Upper lobe of left lung (tissue), 6 donors: Measurements from ENCODE around the gene HCCS. TPM values are rescaled to one million over a fixed set of nuclear protein-coding genes. Genes with fewer than 3 reads are reported as not detected.

ENCODE experiments used
- ATAC-seq, 2 donors: fragments of 200-7000 bp; cut with Tn5 transposase; one replicate each; pipeline ENCODE4 v1.9.1; 2022; ENCODE audit warnings: mild to moderate bottlenecking in 2 of 2, moderate library complexity in 2 of 2; ENCODE audit not compliant: low FRiP score in 2 of 2
- DNase-seq, 2 donors: peaks; one replicate each; pipeline ENCODE4 v3.0.0-alpha.2; 2019 to 2020
- H3K27ac ChIP-seq, 4 donors: fragments of 200-600 bp; sonication (generic); one replicate each; pipeline ENCODE4 v1.5.1; 2016 to 2019
- H3K27me3 ChIP-seq, 4 donors: fragments of 200-600 bp; sonication (generic); one replicate each; pipeline ENCODE4 v1.5.1; 2017 to 2019
- H3K36me3 ChIP-seq, 4 donors: fragments of 200-600 bp; sonication (generic); one replicate each; pipeline ENCODE4 v1.5.1; 2016 to 2019
- H3K4me1 ChIP-seq, 4 donors: fragments of 200-600 bp; sonication (generic); one replicate each; pipeline ENCODE4 v1.5.1; 2018 to 2019
- H3K4me3 ChIP-seq, 4 donors: fragments of 200-600 bp; sonication (generic); one replicate each; pipeline ENCODE4 v1.5.1; 2017 to 2019; ENCODE audit warnings: mild to moderate bottlenecking in 2 of 4, moderate library complexity in 1 of 4
- H3K9me3 ChIP-seq, 4 donors: fragments of 200-600 bp; sonication (generic); one replicate each; pipeline ENCODE4 v1.5.1; 2018 to 2019
- CTCF ChIP-seq, 6 experiments: fragments of 450-650 bp in 4 of 6; fragments of 200-600 bp in 2 of 6; sonication (generic) in 2 of 6; IDR thresholded peaks; one replicate each; pipeline ENCODE4 v1.5.1; 2016 to 2019; ENCODE audit warnings: antibody characterized with exemption in 6 of 6
- EP300 ChIP-seq, 4 donors: sonication (generic); formaldehyde crosslinking; IDR thresholded peaks; one replicate each; pipeline ENCODE4 v1.5.1; 2017; ENCODE audit warnings: antibody characterized with exemption in 4 of 4, control low read depth in 2 of 4
- POLR2A ChIP-seq, 4 donors: fragments of 450-650 bp; IDR thresholded peaks; one replicate each; pipeline ENCODE4 v1.5.1; 2016 to 2017; ENCODE audit warnings: antibody characterized with exemption in 4 of 4, mild to moderate bottlenecking in 2 of 4
- POLR2AphosphoS5 ChIP-seq, 2 donors: sonication (generic); formaldehyde crosslinking; IDR thresholded peaks; one replicate each; pipeline ENCODE4 v1.5.1; 2017; ENCODE audit warnings: antibody characterized with exemption in 2 of 2
- WGBS, 2 donors: methylation state at CpG; one replicate each; pipeline ENCODE4 v1.1.5; 2017 to 2018; 5-methylcytosine and 5-hydroxymethylcytosine counted together
- total RNA-seq, 6 donors: library from RNA; depleted of rRNA in 4 of 6; stranded (reverse); fragments of >200 nt in 4 of 6; gene quantifications; one replicate each; pipeline versions ENCODE4 v1.1.0 to v1.2.1, GENCODE V29; 2016 to 2021
- donor health status: DM: no; HTN: no; CAD: no; lungs with moderate emphysema.
- donor health status: DM: no; HTN: yes; CAD: no; lungs with severe emphysema.

The HCCS gene
- total RNA-seq, 6 donors from 2014 or later: 2.1 to 19.6 (median 12.2) TPM

- WGBS, 2 donors: 66 to 81% methylated on average over 9 to 54 of the region's 56 CpGs
- peaks cover 0 to 4% (median 2%) of the 10 kb centered on the region in 4 donors for H3K36me3 ChIP-seq
- ATAC-seq: peak in 1 of 2 donors; percentile 44
- no peaks in the 10 kb centered on the region for H3K9me3 ChIP-seq
- H3K27ac ChIP-seq: no peak overlapping the region
- no peak for TF ChIP-seq POLR2AphosphoS5 (IDR thresholded peaks at IDR 0.05)
- TF ChIP-seq POLR2A (IDR thresholded peaks at IDR 0.05): no peak
- TF ChIP-seq CTCF (IDR thresholded peaks at IDR 0.05): no peak
- TF ChIP-seq EP300 (IDR thresholded peaks at IDR 0.05): no peak
- no peaks in the 10 kb centered on the region for H3K4me1 ChIP-seq
- no peak overlapping the region for H3K4me3 ChIP-seq
- DNase-seq: peak in 1 of 2 donors; percentile 63
- H3K27me3 ChIP-seq: no peaks in the 10 kb centered on the region
Measured at GRCh38 chrX:11138498-11139390, 27.6 kb downstream of the HCCS start.

DNA sequence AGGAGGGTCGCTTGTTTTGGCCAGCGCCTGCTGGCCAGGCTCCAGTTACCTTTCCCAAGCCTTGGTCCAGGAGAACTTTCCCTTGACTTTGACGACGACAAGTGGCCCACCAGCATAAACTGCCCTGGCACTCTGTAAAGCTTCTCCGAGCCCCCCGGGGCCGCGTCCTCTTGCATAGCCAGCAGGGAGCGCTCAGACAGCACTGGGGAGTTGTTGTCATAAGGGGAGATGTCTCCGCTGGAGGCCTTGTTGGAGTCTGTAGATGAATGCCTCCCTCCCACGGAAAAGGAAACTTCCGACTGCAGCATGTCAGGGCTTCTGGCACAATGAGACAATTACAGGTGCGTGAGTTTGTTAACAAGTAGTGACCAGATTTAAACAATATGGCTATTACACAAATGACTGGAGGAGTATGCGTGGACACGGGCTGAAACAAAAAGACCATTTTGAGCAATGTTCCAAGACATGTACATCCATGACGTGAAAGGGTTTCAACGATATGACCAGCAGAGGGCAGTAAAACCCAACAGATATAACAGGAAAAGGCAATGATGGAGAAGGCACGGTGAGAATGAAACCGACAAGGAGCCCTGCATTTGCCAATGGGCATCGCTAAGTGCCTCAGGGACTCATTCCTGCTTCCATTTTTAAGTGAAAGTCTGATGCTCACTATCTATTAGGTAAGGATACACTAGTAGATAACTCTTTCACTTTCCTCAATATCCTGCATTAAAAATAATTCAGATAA is 33.0 kb downstream of the HCCS start:
- DNase-seq (peak; percentile 34 to 49), ATAC-seq (peak in 1 of 2 donors; percentile 71)
- Histone ChIP-seq H3K9me3 (no peaks in the 10 kb centered on the region), H3K27ac (no peak overlapping the region), H3K4me3 (no peak overlapping the region), H3K36me3 (peaks cover 0 to 4% (median 0%) of the 10 kb centered on the region in 4 donors), H3K27me3 (no peaks in the 10 kb centered on the region), H3K4me1 (peaks cover 0 to 5% (median 0%) of the 10 kb centered on the region in 4 donors)
- WGBS, 2 donors: 33 to 36% methylated on average over 15 to 20 of the region's 20 CpGs
- peak; percentile 55 to 73 (median 62) for TF ChIP-seq CTCF (IDR thresholded peaks at IDR 0.05)
- no peak for TF ChIP-seq POLR2AphosphoS5 (IDR thresholded peaks at IDR 0.05)

GRCh38 chrX:11146411-11146810 is 35.3 kb downstream of the HCCS start:
- DNase-seq (no peak), ATAC-seq (no peak)
- peaks cover 0 to 4% (median 0%) of the 10 kb centered on the region in 4 donors for H3K36me3 ChIP-seq
- no peak for TF ChIP-seq EP300 (IDR thresholded peaks at IDR 0.05)
- no peak for TF ChIP-seq CTCF (IDR thresholded peaks at IDR 0.05)
- no peak for TF ChIP-seq POLR2AphosphoS5 (IDR thresholded peaks at IDR 0.05)
- no peak for TF ChIP-seq POLR2A (IDR thresholded peaks at IDR 0.05)
- no peak overlapping the region for H3K27ac ChIP-seq
- H3K27me3 ChIP-seq: no peaks in the 10 kb centered on the region
- peaks cover 0 to 5% (median 0%) of the 10 kb centered on the region in 4 donors for H3K4me1 ChIP-seq
- WGBS, 2 donors: 86 to 100% methylated on average over 1 of the region's 1 CpG
- H3K9me3 ChIP-seq: no peaks in the 10 kb centered on the region
- no peak overlapping the region for H3K4me3 ChIP-seq

DNA sequence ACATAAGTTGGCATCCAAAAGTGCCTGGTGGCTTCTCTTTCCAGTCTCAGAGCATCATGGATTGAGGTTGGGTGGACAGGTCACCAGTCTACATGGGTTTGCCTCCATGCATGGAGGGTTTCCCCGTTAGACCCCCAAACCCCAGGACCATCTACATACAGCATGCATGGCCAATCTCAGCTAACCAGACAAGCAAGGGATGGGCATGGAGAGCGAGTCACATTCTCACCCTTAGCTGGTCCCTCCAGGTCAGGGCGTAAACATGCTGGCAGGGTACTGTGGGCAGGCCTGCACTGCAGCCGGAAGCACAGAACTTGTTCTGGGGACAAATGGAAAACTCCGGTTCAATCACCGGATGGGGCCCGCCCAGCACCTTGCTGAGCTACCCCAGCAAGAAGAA is 37.3 kb downstream of the HCCS start:
- 87% methylated on average over 7 of the region's 7 CpGs; no CpG with 5 or more reads in 1 of the 2 donors for WGBS, 2 donors
- ATAC-seq: peak in 1 of 2 donors; percentile 54
- no peak for DNase-seq
- no peaks in the 10 kb centered on the region for H3K36me3 ChIP-seq
- H3K4me1 ChIP-seq: peaks cover 0 to 5% (median 0%) of the 10 kb centered on the region in 4 donors
- TF ChIP-seq POLR2A (IDR thresholded peaks at IDR 0.05) (no peak), CTCF (IDR thresholded peaks at IDR 0.05) (no peak)
- H3K9me3 ChIP-seq: no peaks in the 10 kb centered on the region
- no peak overlapping the region for H3K27ac ChIP-seq
- no peak overlapping the region for H3K4me3 ChIP-seq
- no peaks in the 10 kb centered on the region for H3K27me3 ChIP-seq
